RCC 7860 (cell line): Measurements from ENCODE around the gene DIP2C.
"Not testable (repeated sequence)": the region's sequence is repeated elsewhere in the genome, so short reads cannot be mapped to it uniquely, and the experiment has no call there.

Experiments used
- DNase-seq: peaks from one replicate; pipeline ENCODE4 v3.0.0-alpha.2; 2015; ENCODE audit warnings: low spot score
- FAIRE-seq: peaks from 2 replicates; lab custom pipeline; 2012; peaks lifted over from hg19 to GRCh38; lab: Jason Lieb, UNC

The DIP2C gene

DNA sequence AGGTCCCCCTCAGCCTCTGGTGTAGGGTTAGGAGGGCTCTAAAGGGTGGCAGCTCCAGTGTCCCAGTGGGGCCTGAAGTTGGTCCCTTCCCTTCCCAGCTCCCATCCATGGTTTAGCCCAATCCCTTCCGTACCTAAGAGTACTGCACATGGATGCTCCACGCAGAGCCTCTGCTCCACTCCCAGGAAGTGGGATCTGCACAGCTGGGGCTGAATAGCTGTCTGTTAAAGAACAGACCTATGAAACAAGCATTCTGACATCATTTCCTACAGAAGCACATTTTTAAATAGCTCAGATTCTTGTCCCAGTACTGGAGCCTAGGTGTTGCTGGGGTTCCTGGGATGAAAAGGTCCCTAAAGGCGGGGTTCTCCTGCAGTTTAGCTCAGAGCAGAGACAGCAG is 418.3 kb downstream of the DIP2C start:
- no peak for FAIRE-seq
- no peak for DNase-seq

DNA sequence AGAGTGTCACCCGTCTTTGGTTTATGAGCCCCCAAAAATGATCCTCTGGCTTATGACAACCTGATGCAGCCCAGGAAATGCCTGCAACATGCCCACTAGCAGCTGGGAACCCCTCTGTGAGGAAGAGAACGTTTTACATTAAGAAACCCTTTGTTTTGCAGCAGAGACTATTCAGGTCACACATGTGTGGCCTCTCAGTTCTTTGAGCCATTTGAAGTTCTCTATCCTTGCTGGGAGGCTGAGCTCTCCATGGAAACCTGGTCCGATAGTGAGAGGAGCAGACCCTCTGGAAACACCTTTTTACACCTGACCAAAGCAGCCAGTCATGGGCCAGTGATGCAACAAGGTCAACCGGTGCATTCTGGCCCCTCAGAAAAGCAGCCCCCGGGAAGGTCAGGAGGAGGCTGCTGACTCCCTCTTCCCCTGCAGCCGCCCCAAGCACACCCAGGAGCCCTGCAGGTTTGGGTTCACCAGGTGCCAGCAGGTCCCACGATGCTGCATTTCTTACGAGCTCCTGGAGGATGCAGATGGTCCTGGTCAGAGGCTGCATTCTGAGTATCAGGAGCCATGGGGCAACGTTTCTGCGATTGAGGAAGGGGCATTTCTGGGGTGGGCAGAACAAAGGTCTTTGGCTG is 419.9 kb downstream of the DIP2C start:
- FAIRE-seq = no peak
- DNase-seq = no peak

DNA sequence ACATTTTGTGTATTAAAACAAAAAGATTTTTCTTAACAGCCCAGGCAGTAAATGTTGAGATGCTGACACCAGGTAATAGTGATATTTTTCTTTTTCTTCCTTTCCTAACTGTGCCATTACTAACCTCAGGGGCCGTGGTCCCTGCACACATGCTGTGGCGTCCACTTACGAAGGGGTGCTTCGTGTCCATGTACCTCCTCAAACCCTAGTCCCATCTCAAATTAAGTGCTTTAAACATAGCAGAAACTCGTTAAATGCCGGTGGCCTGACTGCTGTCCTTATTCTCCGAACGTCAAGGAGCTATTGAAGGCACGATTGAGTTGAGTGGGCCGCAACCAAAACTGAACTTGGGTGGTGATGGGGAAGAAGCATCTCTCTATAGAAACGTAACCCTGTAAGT is 421.8 kb downstream of the DIP2C start:
- FAIRE-seq (no peak), DNase-seq (no peak)

DNA sequence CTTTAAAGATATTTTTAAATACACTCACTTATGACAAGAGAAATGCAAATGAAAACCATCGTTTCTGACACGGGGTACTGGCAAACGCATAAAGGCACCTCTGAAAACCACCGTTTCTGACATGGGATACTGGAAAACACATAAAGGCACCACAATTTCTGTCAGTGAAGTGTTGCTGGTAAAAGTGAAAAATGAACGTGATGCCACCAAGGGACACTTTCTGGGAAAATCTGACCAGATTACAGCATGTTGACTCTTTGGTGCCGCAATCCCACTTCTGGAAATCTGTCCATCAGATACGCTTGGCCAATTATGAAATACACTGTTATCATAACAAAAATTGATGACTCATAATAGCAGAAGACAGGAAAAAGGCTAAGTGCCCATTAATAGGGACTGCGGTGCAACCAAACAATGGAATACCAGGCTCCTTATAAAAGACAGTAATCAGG is 422.5 kb downstream of the DIP2C start:
- DNase-seq (no peak), FAIRE-seq (no peak)

DNA sequence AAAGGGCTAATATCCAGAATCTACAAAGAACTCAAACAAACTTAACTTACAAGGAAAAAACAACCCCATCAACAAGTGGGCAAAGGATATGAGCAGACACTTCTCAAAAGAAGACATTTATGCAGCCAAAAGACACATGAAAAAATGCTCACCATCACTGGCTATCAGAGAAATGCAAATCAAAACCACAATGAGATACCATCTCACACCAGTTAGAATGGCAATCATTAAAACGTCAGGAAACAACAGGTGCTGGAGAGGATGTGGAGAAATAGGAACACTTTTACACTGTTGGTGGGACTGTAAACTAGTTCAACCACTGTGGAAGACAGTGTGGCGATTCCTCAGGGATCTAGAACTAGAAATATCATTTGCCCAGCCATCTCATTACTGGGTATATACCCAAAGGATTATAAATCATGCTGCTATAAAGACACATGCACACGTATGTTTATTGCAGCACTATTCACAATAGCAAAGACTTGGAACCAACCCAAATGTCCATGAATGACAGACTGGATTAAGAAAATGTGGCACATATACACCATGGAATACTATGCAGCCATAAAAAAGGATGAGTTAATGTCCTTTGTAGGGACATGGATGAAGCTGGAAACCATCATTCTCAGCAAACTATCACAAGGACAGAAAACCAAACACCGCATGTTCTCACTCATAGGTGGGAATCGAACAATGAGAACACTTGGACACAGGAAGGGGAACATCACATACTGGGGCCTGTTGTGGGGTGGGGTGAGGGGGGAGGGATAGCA is 423.5 kb downstream of the DIP2C start:
- FAIRE-seq, DNase-seq: not testable (repeated sequence)

DNA sequence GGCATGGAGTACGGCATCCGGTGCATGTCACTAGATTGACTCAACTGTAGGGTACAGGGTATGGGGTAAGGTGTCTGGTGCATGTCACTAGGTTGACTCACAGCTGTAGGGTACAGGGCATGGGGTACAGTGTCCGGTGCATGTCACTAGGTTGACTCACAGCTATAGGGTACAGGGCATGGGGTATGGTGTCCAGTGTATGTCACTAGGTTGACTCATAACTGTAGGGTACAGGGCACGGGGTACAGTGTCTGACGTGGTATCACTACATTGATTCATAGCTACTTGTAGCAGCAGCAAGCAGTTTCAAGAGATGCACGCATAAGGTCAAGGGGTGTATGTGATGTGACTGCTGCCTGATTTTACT is 424.4 kb downstream of the DIP2C start:
- DNase-seq, FAIRE-seq: not testable (repeated sequence)

DNA sequence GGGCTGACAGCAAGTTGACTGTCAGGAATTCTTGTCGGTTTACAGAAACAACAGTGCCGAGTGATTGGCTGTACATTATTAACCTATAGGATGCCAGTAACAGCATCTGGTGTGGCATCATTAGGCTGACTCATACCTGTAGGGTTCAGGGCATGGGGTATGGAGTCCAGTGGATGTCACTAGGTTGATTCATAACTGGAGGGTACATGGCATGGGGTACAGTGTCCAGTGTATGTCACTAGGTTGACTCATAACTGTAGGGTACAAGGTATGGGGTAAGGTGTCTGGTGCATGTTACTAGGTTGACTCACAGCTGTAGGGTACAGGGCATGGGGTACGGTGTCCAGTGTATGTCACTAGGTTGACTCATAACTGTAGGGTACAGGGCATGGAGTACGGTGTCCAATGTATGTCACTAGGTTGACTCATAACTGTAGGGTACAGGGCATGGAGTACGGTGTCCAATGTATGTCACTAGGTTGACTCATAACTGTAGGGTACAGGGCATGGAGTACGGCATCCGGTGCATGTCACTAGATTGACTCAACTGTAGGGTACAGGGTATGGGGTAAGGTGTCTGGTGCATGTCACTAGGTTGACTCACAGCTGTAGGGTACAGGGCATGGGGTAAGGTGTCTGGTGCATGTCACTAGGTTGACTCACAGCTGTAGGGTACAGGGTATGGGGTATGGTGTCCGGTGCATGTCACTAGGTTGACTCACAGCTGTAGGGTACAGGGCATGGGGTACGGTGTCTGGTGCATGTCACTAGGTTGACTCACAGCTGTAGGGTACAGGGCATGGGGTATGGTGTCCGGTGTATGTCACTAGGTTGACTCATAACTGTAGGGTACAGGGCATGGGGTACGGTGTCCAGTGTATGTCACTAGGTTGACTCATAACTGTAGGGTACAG is 425.1 kb downstream of the DIP2C start:
- DNase-seq = peak; percentile 20
- not testable (repeated sequence) for FAIRE-seq

DNA sequence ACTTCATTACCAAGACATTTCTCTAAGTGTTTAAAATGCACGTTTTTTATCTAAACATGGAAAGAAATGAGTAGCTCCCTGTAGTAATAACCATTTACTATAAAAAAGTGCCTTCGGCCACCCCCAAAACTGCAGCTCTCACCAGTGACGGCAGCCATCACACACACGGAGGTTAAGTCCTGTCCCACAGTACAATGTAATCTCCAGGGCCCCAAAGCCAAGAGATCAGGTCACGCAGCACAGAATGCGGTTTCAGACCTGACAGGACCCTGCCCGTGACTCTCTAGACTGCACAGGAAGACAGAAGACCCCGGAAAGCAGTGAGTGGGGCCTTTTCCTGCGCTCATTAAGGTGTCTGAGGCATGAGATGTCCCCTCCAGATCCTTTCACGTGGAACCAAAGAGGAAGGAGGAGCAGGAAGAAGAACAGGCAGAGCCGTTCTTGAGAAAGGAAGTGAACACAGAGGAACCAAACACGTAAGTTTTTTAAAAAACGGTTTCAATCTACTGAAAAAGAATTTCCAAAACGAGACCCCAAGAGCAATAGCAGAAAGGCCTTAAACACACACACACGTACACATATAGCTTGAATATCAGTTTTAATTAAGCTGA is 428.5 kb downstream of the DIP2C start:
- FAIRE-seq = no peak
- DNase-seq = no peak

DNA sequence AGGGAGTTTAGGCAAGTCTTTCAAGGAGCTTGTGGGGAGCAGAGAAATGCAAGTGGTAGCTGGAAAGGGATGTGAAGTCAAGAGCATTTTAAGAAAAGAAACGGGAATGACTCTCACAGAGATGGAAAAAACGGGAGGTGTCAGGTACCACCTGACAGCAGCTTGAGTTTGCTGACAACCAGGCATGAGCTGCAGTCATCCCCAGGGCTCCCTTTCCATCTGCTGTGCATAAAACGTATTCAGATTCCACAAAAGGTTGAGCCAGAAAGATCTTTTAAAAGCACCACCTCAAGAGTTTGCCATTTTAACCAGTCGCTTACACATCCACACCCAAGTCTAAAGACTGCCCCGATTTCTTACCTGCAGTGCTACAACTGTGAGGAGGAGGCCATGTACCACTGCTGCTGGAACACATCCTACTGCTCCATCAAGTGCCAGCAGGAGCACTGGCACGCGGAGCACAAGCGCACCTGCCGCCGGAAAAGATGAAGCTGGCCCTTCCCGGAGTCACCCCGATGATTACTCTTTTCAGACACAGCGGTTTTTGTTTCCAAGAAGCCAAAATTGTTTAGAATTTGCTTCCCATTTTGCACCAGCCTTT is 437.4 kb downstream of the DIP2C start:
- no peak for FAIRE-seq

DNA sequence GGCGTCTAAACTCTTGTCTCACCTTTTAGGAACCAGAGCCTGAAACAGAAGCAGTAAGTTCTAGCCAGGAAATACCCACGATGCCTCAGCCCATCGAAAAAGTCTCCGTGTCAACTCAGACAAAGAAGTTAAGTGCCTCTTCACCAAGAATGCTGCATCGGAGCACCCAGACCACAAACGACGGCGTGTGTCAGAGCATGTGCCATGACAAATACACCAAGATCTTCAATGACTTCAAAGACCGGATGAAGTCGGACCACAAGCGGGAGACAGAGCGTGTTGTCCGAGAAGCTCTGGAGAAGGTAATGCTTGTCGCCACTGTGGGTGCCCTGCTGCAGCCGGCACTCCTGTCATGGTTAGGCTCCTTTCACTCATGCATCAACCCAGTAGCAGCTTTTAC is 441.2 kb downstream of the DIP2C start:
- FAIRE-seq (no peak), DNase-seq (no peak)

More for the DNA sequence above, 437.4 kb downstream of the DIP2C start:
- no peak for DNase-seq

DNA sequence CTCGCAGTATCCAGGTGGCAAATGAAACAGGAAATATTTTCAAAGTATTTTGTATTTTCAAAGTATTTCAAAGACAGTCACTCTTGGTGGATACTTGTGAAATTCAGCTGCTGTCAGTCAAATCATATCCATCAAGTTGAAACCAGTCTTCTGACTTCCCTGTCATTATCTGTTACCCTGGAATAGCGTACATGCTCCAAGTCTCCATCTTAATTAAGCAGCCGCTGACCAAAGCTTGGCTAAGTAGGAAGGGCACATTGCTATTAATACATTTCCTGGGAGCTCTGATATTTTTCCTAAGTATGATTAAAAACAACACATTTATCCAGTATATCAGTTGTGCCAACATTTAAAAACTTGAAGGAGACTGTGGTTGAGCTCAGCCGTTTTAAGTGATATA is 442.0 kb downstream of the DIP2C start:
- DNase-seq (no peak), FAIRE-seq (no peak)

DNA sequence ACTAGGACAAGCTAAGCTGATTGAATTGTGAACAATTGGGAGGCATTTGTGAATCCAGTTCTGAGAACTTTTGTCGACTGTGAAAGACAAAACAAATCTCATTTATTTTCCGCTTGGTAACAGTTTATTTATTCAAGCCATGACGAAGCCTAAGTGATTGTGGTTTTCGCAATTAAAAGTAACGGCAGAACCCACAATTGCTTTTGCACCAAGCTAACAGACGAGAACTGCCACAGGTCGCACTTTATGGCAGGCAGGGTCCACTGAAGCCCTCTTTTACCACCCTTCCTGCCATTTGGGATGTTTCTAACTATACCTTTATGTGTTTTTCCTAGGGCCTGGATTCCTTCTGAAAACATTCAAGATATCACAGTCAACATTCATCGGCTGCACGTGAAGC is 443.0 kb downstream of the DIP2C start:
- FAIRE-seq (no peak), DNase-seq (no peak)

DNA sequence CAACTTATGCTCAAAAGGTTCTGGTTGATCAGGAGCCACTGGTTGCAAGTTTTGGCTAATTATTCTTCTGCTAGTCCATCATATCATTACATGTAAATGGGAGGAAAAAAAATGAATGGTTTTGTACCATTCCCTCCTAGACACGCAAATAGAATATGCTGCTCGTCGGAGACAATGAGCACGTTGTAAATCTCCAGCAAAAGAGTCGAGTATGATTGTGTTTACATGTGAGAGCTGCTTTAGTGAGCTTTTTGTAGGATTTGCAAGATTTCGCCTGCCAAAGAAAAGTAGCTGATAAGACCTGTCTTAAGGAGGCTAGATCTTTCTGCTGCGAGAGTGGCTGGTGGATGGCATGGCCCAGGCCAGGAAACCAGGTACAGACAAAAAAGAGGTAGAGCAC is 445.2 kb downstream of the DIP2C start:
- no peak for DNase-seq

DNA sequence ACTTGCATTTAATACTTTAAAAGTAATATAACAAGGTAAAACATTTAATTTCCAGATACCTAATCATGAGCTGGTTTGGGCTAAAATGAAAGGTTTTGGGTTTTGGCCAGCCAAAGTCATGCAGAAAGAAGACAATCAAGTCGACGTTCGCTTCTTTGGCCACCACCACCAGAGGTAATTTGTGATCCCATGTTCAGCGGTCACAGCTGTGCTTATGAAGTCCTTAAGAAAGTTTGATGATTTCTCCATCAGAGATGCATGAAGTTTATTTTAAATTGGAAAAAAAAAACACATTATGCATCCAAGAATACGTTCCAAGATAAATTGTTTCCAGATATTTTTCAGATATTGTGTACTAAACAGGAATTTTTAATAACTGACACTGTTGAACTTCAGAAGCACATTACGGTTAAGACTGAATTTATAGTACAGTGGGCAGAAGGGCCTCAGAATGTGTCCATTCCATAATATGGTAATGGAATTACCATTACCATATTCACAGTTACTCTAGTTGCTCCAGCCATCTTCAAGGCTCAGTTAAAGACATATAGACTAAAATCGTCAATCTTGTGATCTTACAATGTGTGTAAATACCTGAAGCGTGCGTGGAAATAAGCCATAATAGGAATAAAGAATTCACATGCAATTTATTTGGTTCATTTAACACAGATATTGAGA is 447.4 kb downstream of the DIP2C start:
- FAIRE-seq = no peak
- no peak for DNase-seq

More for the DNA sequence above, 445.2 kb downstream of the DIP2C start:
- FAIRE-seq = no peak

DNA sequence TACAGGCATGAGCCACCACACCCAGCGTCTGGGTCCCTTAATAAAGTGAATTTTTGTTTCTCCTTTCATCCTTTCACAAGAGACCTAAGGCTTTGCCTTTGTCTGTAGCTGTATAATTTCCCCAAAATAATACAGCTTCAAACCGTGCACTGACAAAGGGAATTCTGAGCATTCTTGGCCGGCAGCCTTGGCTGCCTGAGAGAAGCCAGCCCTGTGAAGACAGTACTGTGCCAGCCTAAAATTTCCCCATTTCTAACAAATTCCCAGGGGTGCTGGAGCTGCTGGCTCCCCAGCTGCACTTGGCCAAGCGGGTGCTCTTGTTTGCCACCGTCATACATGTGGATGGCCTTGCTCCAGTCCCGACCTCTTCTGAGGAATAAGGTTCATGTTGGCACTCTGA is 448.0 kb downstream of the DIP2C start:
- FAIRE-seq = no peak
- DNase-seq = no peak

DNA sequence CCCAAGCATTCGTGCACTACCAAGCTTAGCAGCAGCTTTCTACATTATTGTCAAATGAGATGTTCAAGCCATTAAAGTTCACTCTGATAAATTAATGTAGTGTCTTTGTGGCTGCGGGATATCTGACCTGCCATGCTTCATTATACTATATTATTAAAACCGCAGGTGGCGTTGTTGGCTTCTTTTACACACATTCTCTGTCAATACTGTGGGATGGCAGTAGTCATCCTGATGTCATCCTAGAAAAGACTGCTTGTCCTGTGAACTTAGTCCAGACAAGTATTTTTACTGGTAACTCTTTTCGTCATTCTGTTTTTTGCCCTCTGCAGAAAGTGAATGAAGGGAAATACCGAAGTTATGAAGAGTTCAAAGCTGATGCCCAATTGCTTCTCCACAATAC is 450.4 kb downstream of the DIP2C start:
- DNase-seq (peak; percentile 18), FAIRE-seq (no peak)

DNA sequence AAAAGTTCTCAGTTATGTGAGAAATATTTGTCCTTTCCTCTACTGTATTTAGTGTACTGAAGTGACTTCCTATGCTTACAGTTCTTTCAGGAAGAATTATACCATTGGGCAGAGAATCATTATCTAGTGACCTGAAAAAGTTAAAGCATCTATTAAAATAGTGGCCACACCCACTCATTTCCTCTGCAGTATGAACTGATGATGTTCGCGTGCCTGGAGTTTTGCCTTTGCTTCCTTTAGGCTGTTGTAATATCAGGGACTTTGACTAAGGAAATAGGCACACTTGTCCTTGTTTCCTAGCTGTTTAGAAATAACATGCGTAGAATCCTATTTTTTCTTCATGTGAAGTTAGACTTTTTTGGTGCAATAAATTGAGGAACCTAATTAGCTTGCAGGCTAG is 453.6 kb downstream of the DIP2C start:
- FAIRE-seq (no peak), DNase-seq (no peak)

DNA sequence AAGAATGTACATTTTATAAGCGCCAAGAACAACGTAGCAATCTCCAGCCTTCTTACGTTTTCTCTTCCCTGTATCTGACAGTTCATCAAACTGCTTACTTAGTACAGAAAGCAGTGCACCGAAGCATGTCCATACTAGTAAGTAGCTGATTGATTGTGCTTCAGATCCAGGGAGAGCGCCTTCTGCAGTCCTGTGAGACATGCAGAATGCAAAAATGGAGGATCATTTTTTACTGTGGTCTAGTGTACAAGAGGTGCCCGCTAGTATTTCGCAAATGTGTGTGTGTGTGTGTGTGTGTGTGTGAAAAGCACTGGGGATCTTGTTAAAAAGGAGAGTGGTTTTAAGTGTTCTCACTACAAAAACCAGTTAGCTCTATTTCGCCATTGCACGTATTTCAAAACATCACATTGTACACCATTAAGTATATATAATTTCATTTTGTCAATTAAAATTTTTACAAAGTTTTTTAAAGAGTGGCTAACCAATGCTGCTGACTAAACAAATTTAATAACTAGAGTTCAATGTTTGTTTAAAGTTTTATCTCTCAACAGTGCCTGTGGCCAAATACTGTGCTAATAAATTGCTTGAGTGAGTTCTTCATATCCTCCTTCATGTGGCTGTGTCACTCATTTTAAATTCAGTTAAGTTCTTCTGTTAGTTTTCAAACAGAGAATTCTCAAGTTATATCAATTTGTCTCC is 454.6 kb downstream of the DIP2C start:
- FAIRE-seq = no peak
- DNase-seq = no peak

DNA sequence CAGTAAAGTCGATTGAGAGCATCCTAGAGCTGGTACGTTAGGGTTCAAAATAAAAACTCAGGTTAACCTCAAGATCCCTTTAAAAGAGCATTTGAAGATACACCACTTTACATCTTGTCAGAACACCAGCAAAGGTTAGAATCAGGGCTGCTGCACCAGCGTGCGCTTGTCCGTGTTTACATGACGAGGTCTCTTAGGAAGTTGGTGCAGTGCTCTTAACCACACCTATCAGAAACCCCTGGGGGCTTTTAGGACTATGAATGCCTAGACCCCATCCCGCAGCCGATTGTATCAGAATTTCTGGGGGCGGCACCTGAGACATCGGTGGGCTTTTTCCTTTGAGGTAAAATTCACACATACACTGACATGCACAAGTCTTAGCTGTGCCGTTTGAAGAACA is 456.6 kb downstream of the DIP2C start:
- DNase-seq = no peak
- no peak for FAIRE-seq
